ENCODE results near the gene JDP2. TPM values are rescaled to one million over a fixed set of nuclear protein-coding genes. Genes with fewer than 3 reads are reported as not detected.

JDP2 gene
- polyA plus RNA-seq, 3 donors, result 10.9 to 149 (median 49.8) TPM

GRCh38 chr14:75431827-75432226, 4.0 kb downstream of the JDP2 start:
- 94 to 98% (median 95%) methylated on average over 4 of the region's 4 CpGs for WGBS, 3 donors
- H3K27ac ChIP-seq (ENCODE audit: low read depth, low read length), result no peak overlapping the region

DNA sequence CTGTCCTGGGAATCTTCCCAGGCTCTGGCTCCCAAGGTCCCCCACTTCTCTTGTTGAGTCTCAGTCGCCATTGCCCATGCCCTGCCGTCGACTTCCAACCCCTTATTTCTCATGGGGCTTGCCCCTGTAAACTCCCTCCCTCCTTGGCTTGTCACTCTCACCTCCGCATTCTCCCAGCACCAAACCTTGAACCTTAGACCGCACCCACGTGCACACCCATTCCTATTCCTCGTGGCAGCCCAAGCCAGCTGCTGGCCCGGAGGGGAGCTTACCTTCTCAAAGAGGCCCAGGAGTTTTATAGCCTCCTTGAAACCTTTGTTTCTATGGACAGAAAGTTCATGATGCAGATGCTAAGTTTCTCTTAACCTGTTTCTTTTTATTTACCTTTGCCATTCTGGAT, 4.6 kb downstream of the JDP2 start:
- WGBS, 3 donors, result 68 to 95% (median 88%) methylated on average over 8 of the region's 8 CpGs
- H3K27ac ChIP-seq (ENCODE audit: low read depth, low read length), result no peak overlapping the region

DNA sequence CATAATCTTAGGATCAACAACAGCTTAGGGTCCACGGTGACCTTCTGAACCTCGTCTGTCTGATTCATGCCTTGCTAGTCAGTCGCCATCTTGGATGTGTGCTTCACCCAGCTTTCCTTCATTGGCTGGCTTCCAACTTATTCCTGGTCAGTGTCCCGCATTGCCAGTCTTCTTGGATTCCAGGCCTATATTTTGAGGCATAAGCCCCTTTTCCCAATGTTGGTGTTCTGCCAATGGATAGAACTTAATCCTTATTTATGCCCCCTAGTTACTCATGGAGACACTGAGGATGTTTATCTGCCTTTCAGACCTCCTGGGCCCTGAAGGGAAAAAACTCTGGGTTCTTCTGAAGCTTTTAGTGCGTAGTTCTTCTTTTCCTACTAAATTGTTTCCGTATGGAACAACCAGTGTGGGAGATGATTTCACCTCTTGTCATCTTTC, 5.8 kb downstream of the JDP2 start:
- no peak overlapping the region for H3K27ac ChIP-seq (ENCODE audit: low read depth, low read length)
- 85 to 97% (median 91%) methylated on average over 6 of the region's 6 CpGs for WGBS, 3 donors

- WGBS, 3 donors, result 81 to 89% (median 83%) methylated on average over 6 of the region's 6 CpGs
- no peak overlapping the region for H3K27ac ChIP-seq (ENCODE audit: low read depth, low read length)
These were observed 6.5 kb downstream of the JDP2 start for GRCh38 chr14:75434138-75434889.

DNA sequence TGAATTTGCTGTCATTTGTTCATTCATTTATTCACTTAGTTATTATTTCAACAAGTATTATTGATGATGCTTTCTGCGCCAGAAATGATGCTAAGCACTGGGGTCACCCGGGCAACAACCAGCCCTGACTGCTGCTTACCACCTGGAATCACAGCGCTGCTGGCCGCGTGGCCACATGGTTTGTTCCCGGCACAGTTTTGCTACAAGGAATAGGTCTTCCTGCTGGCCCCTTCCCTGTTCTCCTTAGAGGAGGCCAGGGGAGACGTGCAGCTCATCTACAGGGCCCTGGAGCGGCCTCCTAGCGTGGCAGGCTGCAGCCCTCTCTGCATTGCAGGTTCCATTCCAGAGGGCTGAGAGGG, 7.0 kb downstream of the JDP2 start:
- WGBS, 3 donors, result 84 to 90% (median 86%) methylated on average over 9 of the region's 9 CpGs
- no peak overlapping the region for H3K27ac ChIP-seq (ENCODE audit: low read depth, low read length)

DNA sequence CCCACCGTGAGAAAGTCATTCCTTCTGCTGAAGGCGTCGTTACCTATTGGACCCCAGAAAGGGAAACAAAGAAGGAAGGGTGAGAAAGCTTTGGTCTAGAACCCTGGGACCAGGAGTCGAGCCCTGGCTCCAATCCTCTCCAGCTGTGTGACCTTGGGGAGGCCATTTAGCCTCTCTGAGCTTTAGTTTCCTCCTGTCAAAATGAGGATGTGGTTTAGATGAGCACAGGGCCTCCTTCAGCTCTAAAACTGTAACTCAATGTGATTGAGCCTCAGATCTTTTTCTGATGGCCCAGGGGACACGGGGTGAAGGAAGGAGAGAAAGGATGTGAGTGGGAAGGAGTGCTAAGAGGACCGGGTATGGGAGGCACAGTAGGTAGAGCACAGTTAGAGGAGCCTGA, 7.7 kb downstream of the JDP2 start:
- WGBS, 3 donors, result 75 to 86% (median 81%) methylated on average over 6 of the region's 6 CpGs
- H3K27ac ChIP-seq (ENCODE audit: low read depth, low read length), result no peak overlapping the region

- WGBS, 3 donors, result 51 to 71% (median 54%) methylated on average over 14 of the region's 14 CpGs
- H3K27ac ChIP-seq (ENCODE audit: low read depth, low read length), result no peak overlapping the region
These were observed 9.7 kb downstream of the JDP2 start for GRCh38 chr14:75437201-75438143.

- 75 to 80% (median 79%) methylated on average over 16 of the region's 16 CpGs for WGBS, 3 donors
- H3K27ac ChIP-seq (ENCODE audit: low read depth, low read length), result no peak overlapping the region
These were observed 10.8 kb downstream of the JDP2 start for GRCh38 chr14:75438486-75439080.

- 87 to 92% (median 92%) methylated on average over 13 of the region's 13 CpGs for WGBS, 3 donors
- no peak overlapping the region for H3K27ac ChIP-seq (ENCODE audit: low read depth, low read length)
These were observed 12.2 kb downstream of the JDP2 start for GRCh38 chr14:75439989-75440388.

DNA sequence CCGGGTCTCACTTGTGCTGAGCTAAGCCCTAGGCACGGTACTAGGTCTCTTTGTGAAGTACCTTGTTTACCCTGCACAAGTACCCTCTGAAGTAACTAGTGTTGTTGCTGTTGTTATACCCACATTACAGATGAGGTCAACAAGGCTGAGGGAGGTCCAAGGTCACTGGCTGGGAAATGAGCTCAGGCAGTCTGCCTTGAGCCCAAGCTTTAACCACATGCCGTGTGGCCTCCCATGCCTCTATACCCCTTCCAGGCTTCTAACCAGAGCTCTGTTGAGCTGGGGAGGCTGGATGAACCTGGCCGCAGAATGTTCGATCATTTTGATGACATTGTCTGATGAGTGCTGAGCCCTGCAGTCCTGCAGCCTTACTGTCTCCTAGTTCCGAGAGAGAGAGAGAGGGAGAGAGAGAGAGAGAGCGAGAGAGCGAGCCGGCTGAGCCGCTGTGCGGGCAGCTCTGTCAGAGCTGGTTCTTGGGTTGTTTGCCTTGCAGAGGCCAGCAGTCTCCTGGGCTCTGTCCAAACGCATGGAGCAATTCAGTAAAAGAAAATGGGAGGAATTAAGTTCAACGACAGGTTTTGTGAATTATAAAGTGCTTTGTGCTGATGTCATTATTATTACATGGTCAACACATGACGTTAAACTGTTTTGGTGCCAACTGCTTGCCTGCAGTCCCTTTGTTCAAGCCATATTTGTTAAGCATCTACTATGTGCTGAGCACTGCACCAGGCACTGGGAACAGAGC, 13.1 kb downstream of the JDP2 start:
- no peak overlapping the region for H3K27ac ChIP-seq (ENCODE audit: low read depth, low read length)
- 27 to 64% (median 49%) methylated on average over 14 of the region's 14 CpGs for WGBS, 3 donors

- H3K27ac ChIP-seq (ENCODE audit: low read depth, low read length), result no peak overlapping the region
- WGBS, 3 donors, result 75 to 82% (median 76%) methylated on average over 6 of the region's 6 CpGs
These were observed 13.9 kb downstream of the JDP2 start for GRCh38 chr14:75441728-75442127.

DNA sequence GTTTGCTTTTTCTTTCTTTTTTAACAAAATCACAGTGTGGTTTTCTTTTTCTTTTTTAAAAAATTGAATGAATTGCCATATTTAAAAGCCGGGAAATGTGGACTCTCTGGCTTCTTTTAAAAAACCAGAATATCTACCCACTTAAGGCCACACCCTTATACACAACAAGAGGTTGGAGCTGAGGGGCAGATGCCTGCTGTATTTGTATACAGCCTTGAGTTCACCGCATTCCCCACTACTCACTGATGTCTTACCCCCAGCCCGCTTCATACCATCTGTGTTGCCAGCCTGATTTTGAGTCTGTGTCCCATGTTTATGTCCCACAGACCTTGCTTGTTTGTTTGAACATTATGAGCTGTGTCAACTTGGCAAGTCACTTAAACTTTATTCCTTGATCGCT, 14.3 kb downstream of the JDP2 start:
- WGBS, 3 donors, result 82 to 94% (median 91%) methylated on average over 4 of the region's 4 CpGs

GRCh38 chr14:75442642-75443041, 14.8 kb downstream of the JDP2 start:
- no peak overlapping the region for H3K27ac ChIP-seq (ENCODE audit: low read depth, low read length)
- 49 to 84% (median 57%) methylated on average over 8 of the region's 8 CpGs for WGBS, 3 donors

More for the DNA sequence above, 14.3 kb downstream of the JDP2 start:
- H3K27ac ChIP-seq (ENCODE audit: low read depth, low read length), result no peak overlapping the region

DNA sequence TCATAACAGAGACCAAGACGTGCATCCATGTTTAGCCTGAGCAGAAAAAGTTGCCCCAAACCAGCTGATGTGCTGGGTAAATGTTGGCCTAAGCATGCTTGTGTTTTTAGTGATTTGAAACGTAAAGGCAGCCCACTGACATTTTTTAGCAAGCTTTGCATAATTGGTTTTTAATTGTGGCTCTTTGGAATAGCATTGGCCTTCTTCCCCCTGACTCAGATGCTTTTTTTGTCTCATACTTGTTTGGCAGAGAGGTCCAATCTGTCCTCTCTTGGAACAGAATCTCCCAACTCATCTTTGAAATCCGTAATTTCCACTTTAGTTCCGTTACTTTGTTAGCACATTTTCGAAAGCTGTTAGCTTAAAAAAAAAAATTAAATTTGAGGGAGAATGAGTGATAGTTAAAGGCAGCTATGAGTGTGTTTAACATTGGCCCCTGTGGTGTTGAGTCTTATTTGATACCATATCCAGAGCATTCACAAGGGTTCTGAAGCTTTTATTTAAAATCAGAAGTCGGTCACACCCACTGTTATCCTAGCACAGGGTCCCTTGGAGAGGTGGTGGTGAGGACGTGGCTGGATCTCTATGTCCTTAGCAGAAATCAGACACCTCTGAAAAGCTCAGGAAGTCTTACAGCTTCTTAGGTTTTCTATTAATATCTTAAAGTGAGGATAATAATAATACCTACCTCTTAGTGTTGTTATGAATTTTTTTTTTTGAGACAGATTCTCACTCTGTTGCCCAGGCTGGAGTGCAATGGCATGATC, 15.6 kb downstream of the JDP2 start:
- 64 to 83% (median 75%) methylated on average over 7 of the region's 7 CpGs for WGBS, 3 donors
- no peak overlapping the region for H3K27ac ChIP-seq (ENCODE audit: low read depth, low read length)

DNA sequence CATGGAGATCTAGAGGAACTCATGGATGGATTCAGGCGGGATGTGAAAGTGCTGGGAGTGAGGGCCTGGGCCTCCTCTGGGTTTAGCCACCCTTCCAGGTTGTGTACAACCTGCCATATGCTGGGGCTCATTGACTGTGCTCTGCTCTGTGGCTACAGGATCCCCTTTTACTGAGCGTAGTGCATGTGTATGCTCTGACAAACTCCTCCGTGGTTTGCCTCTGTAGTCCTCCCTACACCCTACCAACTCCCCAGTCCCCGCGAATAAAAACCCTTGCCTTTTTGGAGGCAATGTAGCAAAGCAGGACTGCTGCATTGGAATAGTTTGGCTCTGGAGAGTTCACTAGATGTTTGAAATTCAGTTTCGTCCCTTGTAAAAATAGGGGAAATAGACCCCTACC, 17.4 kb downstream of the JDP2 start:
- H3K27ac ChIP-seq (ENCODE audit: low read depth, low read length), result no peak overlapping the region
- 96 to 97% (median 97%) methylated on average over 6 of the region's 6 CpGs for WGBS, 3 donors

GRCh38 chr14:75445963-75446362, 18.1 kb downstream of the JDP2 start:
- no peak overlapping the region for H3K27ac ChIP-seq (ENCODE audit: low read depth, low read length)
- 70 to 78% (median 75%) methylated on average over 3 of the region's 3 CpGs for WGBS, 3 donors

DNA sequence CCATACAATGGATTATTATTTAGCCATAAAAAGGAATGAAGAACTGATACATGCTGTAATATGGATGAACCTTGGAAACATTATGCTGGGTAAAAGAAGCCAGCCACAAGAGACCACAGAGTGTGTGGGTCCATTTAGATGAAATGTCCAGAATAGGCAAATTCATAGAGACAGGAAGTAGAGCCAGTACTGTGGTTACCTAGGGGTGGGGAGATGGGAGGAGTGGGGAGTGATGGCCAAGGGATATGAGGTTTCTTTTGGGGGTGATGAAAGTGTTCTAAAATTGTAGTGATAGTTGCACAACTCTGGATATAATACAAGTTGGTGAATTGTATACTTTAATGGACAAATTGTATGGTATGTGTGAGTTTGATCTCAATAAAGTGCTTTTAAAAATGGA, 18.6 kb downstream of the JDP2 start:
- no peak overlapping the region for H3K27ac ChIP-seq (ENCODE audit: low read depth, low read length)

DNA sequence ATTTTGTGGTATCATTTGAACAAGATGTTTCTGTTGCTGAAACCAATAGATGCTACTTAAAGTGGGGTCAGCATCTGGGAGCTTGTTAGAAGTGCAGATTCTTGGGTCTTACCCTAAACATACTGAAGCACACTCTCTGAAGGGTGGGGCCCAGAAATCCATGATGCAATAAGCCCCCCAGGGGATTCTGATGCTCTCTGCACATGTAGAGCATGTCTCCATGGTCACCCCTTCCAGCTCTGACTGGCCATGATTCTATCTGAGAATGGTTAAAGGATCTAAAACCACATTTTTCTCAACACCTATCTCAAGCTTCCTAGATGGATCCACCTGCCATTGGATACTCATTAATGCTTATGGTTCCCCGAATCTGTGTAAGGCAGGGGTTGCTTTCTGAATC, 20.4 kb downstream of the JDP2 start:
- 85 to 97% (median 92%) methylated on average over 1 of the region's 1 CpG for WGBS, 3 donors
- H3K27ac ChIP-seq (ENCODE audit: low read depth, low read length), result no peak overlapping the region

Data from adipose tissue (tissue), 3 donors.